Measurements from ENCODE around the gene LYPD6B.

Gene LYPD6B

GRCh38 chr2:149058936-149059335, 20.4 kb downstream of the LYPD6B start:
- no peak for TF ChIP-seq EZH2phosphoT487 (IDR thresholded peaks at IDR 0.05; ENCODE audit: borderline replicate concordance)
- no peak overlapping the region for H3K4me2 ChIP-seq (ENCODE audit: low read depth, low read length, poor library complexity, severe bottlenecking)
- H3K9ac ChIP-seq (ENCODE audit: low read depth, low read length, poor library complexity, severe bottlenecking), result no peak overlapping the region
- H3K4me1 ChIP-seq (ENCODE audit: insufficient read depth, low read length, poor library complexity, severe bottlenecking), result no peaks in the 10 kb centered on the region
- H3F3A ChIP-seq (ENCODE audit: low read depth), result no peaks in the 10 kb centered on the region
- H3K27me3 ChIP-seq (ENCODE audit: insufficient read depth, low read length, poor library complexity, severe bottlenecking), result no peaks in the 10 kb centered on the region
- no peaks in the 10 kb centered on the region for H4K20me1 ChIP-seq (ENCODE audit: insufficient read depth, low read length, poor library complexity, severe bottlenecking)
- no peaks in the 10 kb centered on the region for H3K9me3 ChIP-seq (ENCODE audit: insufficient read depth, low read depth, low read length)
- no peaks in the 10 kb centered on the region for H3K36me3 ChIP-seq (ENCODE audit: insufficient read depth, low read length)
- no peak overlapping the region for H3K4me3 ChIP-seq (ENCODE audit: low read length, poor library complexity, severe bottlenecking)
- H2AFZ ChIP-seq (ENCODE audit: low read length), result no peak overlapping the region
- no peaks in the 10 kb centered on the region for H3K79me2 ChIP-seq (ENCODE audit: insufficient read depth, low read length)
- no peaks in the 10 kb centered on the region for H3K9me2 ChIP-seq (replicated peaks; ENCODE audit: low read depth, low read length)

DNA sequence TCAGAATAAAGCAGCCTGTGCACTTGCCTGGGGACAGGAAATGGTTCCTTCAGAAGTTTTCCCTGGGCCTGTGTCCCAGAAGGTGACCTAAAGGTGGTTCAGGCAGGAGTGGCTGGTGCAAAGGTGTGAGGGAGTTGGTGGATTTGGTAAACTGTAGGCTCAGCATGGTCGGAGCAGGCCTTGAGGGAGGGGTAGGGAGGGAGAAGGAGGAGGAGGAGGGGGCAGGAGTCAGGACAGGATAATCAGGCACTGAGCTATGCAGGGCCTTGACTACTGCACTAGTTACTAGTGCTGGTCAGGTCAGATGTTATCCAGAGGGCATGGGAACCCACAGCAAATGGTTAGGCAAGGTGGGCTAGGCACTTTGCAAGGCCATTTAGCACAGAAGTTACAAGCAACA, 21.3 kb downstream of the LYPD6B start:
- H2AFZ ChIP-seq (ENCODE audit: low read length), result no peak overlapping the region
- H3K79me2 ChIP-seq (ENCODE audit: insufficient read depth, low read length), result no peaks in the 10 kb centered on the region
- H3K4me1 ChIP-seq (ENCODE audit: insufficient read depth, low read length, poor library complexity, severe bottlenecking), result no peaks in the 10 kb centered on the region
- no peaks in the 10 kb centered on the region for H3K9me2 ChIP-seq (replicated peaks; ENCODE audit: low read depth, low read length)
- H3K9me3 ChIP-seq (ENCODE audit: insufficient read depth, low read depth, low read length), result no peaks in the 10 kb centered on the region
- H3K9ac ChIP-seq (ENCODE audit: low read depth, low read length, poor library complexity, severe bottlenecking), result no peak overlapping the region
- H3F3A ChIP-seq (ENCODE audit: low read depth), result no peaks in the 10 kb centered on the region
- no peaks in the 10 kb centered on the region for H4K20me1 ChIP-seq (ENCODE audit: insufficient read depth, low read length, poor library complexity, severe bottlenecking)
- no peaks in the 10 kb centered on the region for H3K36me3 ChIP-seq (ENCODE audit: insufficient read depth, low read length)
- H3K27me3 ChIP-seq (ENCODE audit: insufficient read depth, low read length, poor library complexity, severe bottlenecking), result no peaks in the 10 kb centered on the region
- no peak overlapping the region for H3K4me2 ChIP-seq (ENCODE audit: low read depth, low read length, poor library complexity, severe bottlenecking)
- no peak overlapping the region for H3K4me3 ChIP-seq (ENCODE audit: low read length, poor library complexity, severe bottlenecking)
- TF ChIP-seq EZH2phosphoT487 (IDR thresholded peaks at IDR 0.05; ENCODE audit: borderline replicate concordance) (no peak), CTCF (conservative IDR thresholded peaks at IDR 0.05; ENCODE audit: low read length) (no peak)

GRCh38 chr2:149061133-149061745, 22.7 kb downstream of the LYPD6B start:
- H3F3A ChIP-seq (ENCODE audit: low read depth), result no peaks in the 10 kb centered on the region
- H3K79me2 ChIP-seq (ENCODE audit: insufficient read depth, low read length), result no peaks in the 10 kb centered on the region
- H3K9ac ChIP-seq (ENCODE audit: low read depth, low read length, poor library complexity, severe bottlenecking), result no peak overlapping the region
- no peaks in the 10 kb centered on the region for H4K20me1 ChIP-seq (ENCODE audit: insufficient read depth, low read length, poor library complexity, severe bottlenecking)
- no peak overlapping the region for H2AFZ ChIP-seq (ENCODE audit: low read length)
- no peak overlapping the region for H3K4me3 ChIP-seq (ENCODE audit: low read length, poor library complexity, severe bottlenecking)
- H3K9me2 ChIP-seq (replicated peaks; ENCODE audit: low read depth, low read length), result no peaks in the 10 kb centered on the region
- no peak for TF ChIP-seq CTCF (conservative IDR thresholded peaks at IDR 0.05; ENCODE audit: low read length)
- TF ChIP-seq EZH2phosphoT487 (IDR thresholded peaks at IDR 0.05; ENCODE audit: borderline replicate concordance), result no peak
- H3K4me2 ChIP-seq (ENCODE audit: low read depth, low read length, poor library complexity, severe bottlenecking), result no peak overlapping the region
- H3K27me3 ChIP-seq (ENCODE audit: insufficient read depth, low read length, poor library complexity, severe bottlenecking), result no peaks in the 10 kb centered on the region
- H3K4me1 ChIP-seq (ENCODE audit: insufficient read depth, low read length, poor library complexity, severe bottlenecking), result no peaks in the 10 kb centered on the region
- H3K9me3 ChIP-seq (ENCODE audit: insufficient read depth, low read depth, low read length), result no peaks in the 10 kb centered on the region
- no peaks in the 10 kb centered on the region for H3K36me3 ChIP-seq (ENCODE audit: insufficient read depth, low read length)

DNA sequence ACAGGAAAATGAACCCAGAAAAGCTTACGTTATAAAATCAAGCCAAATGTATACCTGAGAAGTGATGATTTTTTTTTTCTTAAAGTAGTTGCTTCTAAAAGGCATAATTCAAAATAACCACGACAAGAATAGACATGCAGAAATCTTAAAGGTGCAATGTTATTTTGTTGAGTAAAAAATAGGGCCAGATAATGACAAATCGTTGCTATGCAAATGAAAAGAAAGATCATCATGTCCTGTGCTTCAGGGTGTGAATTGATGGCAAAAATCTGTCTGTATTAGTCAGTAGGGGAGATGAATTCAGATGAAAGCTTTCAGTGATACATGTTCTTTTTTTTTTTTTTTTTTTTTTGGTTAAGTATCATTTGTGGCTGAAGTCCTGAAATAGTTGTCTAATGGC, 24.0 kb downstream of the LYPD6B start:
- Histone ChIP-seq H3K9me2 (replicated peaks; ENCODE audit: low read depth, low read length) (no peaks in the 10 kb centered on the region), H3K4me2 (ENCODE audit: low read depth, low read length, poor library complexity, severe bottlenecking) (no peak overlapping the region), H2AFZ (ENCODE audit: low read length) (no peak overlapping the region), H3K27me3 (ENCODE audit: insufficient read depth, low read length, poor library complexity, severe bottlenecking) (no peaks in the 10 kb centered on the region), H3K4me3 (ENCODE audit: low read length, poor library complexity, severe bottlenecking) (no peak overlapping the region), H4K20me1 (ENCODE audit: insufficient read depth, low read length, poor library complexity, severe bottlenecking) (no peaks in the 10 kb centered on the region), H3K9me3 (ENCODE audit: insufficient read depth, low read depth, low read length) (no peaks in the 10 kb centered on the region), H3K9ac (ENCODE audit: low read depth, low read length, poor library complexity, severe bottlenecking) (no peak overlapping the region), H3K36me3 (ENCODE audit: insufficient read depth, low read length) (no peaks in the 10 kb centered on the region), H3F3A (ENCODE audit: low read depth) (no peaks in the 10 kb centered on the region), H3K79me2 (ENCODE audit: insufficient read depth, low read length) (no peaks in the 10 kb centered on the region), H3K4me1 (ENCODE audit: insufficient read depth, low read length, poor library complexity, severe bottlenecking) (no peaks in the 10 kb centered on the region)
- TF ChIP-seq CTCF (conservative IDR thresholded peaks at IDR 0.05; ENCODE audit: low read length) (no peak), EZH2phosphoT487 (IDR thresholded peaks at IDR 0.05; ENCODE audit: borderline replicate concordance) (no peak)

All from Loucy (cell line).